IPS-18a (cell line): ENCODE data around the gene DOCK2.
"Not testable (repeated sequence)": the region's sequence is repeated elsewhere in the genome, so short reads cannot be mapped to it uniquely, and the experiment has no call there.

Source experiments
- H3K27ac ChIP-seq: one replicate; pipeline ENCODE4 v1.5.1; 2013; ENCODE audit warnings: low read length
- H3K27me3 ChIP-seq: one replicate; pipeline ENCODE4 v1.6.1; 2013; ENCODE audit warnings: mild to moderate bottlenecking, low read length; ENCODE audit not compliant: control insufficient read depth, insufficient read depth
- H3K36me3 ChIP-seq: one replicate; pipeline ENCODE4 v1.6.1; 2013; ENCODE audit warnings: low read depth, low read length; ENCODE audit not compliant: control insufficient read depth
- H3K4me1 ChIP-seq: one replicate; pipeline ENCODE4 v1.6.1; 2013; ENCODE audit warnings: low read depth, low read length; ENCODE audit not compliant: control insufficient read depth
- H3K4me3 ChIP-seq: one replicate; pipeline ENCODE4 v1.5.1; 2013; ENCODE audit warnings: low read length
- H3K9ac ChIP-seq: one replicate; pipeline ENCODE4 v1.6.1; 2013; ENCODE audit warnings: mild to moderate bottlenecking, low read length, moderate library complexity
- H3K9me3 ChIP-seq: one replicate; pipeline ENCODE4 v1.6.1; 2013; ENCODE audit warnings: low read depth, low read length; ENCODE audit not compliant: control insufficient read depth

Gene DOCK2

DNA sequence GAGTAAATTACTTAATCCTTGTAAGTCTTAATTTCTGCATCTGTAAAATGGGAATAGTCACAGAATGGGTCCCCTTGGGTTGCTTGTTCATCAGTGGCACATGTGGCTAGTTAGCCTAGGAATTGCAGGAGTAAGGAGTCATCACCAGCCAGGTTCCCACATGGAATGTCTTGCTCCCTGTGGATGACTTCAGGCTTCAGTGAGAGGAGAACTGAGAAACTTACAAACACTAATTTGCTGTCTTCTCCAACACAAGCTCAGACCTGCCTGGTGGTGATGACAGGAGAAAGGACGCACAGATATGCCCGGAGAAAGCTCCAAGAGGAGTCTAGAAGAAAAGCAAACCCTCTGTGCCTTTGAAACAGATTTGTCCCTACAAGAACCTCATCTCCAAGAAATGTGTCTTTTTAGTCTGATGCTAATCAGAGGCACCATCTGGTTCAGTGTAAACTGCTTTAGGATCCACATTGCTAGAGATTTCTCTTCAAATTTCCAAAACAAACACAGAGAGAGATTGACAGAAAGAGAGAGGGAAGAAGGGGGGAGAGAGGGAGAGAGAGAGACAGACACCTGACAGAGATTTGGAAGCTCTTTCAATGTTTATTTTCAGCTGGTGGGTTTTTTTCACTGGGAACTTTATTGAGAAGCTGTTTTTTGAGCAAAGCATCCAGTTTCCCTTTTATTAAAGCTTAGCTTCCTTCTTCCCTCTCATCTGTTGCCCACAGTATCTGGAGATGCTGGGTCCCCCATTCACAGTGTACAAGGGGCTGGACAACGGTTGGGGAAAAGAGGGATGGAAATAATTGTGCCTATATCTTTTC lies 128.3 kb downstream of the DOCK2 start:
- Histone ChIP-seq H3K4me3 (no peak overlapping the region), H3K27ac (no peak overlapping the region), H3K27me3 (no peaks in the 10 kb centered on the region), H3K4me1 (peaks cover 22% of the 10 kb centered on the region), H3K9me3 (no peaks in the 10 kb centered on the region), H3K36me3 (no peaks in the 10 kb centered on the region), H3K9ac (no peak overlapping the region)

DNA sequence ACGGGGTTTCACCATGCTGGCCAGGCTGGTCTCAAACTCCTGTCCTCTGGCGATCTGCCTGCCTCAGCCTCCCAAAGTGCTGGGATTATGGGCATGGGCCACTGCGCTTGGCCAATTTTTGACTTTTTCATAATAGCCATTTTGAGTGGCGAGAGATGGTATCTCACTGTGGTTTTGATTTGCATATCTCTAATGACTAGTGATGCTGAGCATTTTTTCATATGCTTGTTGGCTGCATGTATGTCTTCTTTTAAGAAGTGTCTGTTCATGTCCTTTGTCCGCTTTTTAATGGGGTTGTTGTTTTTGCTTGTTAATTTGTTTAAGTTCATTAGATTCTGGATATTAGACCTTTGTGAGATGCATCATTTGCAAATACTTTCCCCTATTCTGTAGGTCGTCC lies 129.9 kb downstream of the DOCK2 start:
- not testable (repeated sequence) for H3K9me3 ChIP-seq, H3K36me3 ChIP-seq, H3K9ac ChIP-seq, H3K4me3 ChIP-seq, H3K27ac ChIP-seq, H3K27me3 ChIP-seq
- peaks cover 22% of the 10 kb centered on the region for H3K4me1 ChIP-seq

DNA sequence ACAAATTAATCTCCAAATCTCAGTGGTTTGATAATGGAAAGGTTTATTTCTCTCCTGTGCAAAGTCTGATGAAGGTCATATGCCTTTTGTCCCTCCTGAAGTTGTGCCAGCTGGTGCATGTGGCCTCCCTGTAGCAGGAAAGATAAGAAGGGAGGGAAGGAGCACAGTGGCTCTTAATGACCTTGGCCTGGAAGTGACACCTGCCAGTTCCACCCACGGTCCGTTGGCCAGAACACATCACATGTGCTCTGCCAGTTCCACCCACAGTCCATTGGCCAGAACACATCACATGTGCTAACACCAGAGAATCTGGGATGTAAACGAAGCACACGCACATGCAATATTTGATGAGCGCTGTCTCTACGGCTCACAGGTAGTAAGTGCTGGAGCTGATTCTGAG lies 130.9 kb downstream of the DOCK2 start:
- Histone ChIP-seq H3K27me3 (no peaks in the 10 kb centered on the region), H3K36me3 (no peaks in the 10 kb centered on the region), H3K27ac (no peak overlapping the region), H3K4me3 (no peak overlapping the region), H3K9ac (no peak overlapping the region), H3K4me1 (peaks cover 16% of the 10 kb centered on the region), H3K9me3 (no peaks in the 10 kb centered on the region)

DNA sequence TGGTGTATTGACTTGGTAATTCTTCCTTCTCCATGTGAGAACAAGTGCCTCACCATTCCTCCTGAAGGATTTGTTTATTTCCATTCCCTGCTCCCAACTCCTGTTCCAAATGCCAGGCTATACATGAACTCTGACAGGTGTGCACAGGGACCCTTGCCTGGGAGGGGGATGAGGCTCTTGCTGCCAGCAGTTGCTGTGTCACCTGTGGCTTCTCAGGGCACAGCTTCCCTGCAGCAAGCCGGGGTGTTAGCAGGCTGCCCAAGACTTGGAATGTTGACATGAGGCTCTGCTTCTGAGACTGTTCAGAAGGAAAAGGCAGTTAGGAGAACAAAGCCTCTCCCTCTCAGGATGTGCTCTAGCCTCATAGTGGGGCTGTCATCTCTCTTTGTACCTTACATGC lies 131.3 kb downstream of the DOCK2 start:
- H3K27ac ChIP-seq, result no peak overlapping the region
- peaks cover 13% of the 10 kb centered on the region for H3K4me1 ChIP-seq
- H3K36me3 ChIP-seq, result no peaks in the 10 kb centered on the region
- H3K9ac ChIP-seq, result no peak overlapping the region
- no peak overlapping the region for H3K4me3 ChIP-seq
- H3K27me3 ChIP-seq, result no peaks in the 10 kb centered on the region
- H3K9me3 ChIP-seq, result no peaks in the 10 kb centered on the region

DNA sequence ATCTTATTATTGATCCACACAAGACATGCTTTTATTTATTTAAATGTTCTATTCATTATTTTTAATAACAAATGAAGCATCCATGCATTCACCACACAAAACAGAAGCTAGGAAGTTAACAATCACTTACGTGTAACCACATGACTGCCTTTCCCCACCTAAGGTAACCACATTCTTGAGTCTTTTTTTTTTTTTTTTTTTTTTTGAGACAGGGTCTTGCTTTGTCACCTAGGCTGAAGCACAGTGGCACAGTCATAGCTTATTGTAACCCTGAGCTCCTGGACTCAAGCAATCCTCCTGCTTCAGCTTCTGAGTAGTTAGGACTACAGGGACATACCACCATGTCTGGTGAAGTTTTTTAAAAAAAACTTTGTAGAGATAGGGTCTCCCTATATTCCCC lies 133.0 kb downstream of the DOCK2 start:
- H3K4me3 ChIP-seq, result no peak overlapping the region
- H3K4me1 ChIP-seq, result peaks cover 13% of the 10 kb centered on the region
- no peaks in the 10 kb centered on the region for H3K9me3 ChIP-seq
- no peak overlapping the region for H3K27ac ChIP-seq
- H3K36me3 ChIP-seq, result no peaks in the 10 kb centered on the region
- H3K27me3 ChIP-seq, result no peaks in the 10 kb centered on the region
- H3K9ac ChIP-seq, result no peak overlapping the region

DNA sequence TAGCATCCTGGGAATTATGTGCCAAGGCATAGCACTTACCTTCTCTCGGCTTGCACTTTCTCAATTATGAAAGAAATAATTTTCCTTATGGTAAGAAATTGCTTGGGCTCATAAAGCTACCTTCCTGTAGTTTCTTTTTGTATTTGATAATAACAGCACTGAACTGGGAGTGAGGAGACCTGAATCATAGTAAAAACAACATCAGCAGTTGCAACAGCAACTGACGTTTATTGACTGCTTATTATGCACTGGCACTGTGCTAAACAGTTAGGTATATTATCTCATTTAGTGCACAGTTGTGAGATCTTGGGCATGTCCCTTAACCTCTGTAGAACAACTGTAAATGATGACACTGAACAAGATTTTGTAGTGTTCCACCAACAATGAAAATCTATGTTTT lies 135.2 kb downstream of the DOCK2 start:
- Histone ChIP-seq H3K4me1 (peaks cover 17% of the 10 kb centered on the region), H3K4me3 (no peak overlapping the region), H3K36me3 (no peaks in the 10 kb centered on the region), H3K27me3 (no peaks in the 10 kb centered on the region), H3K9me3 (no peaks in the 10 kb centered on the region), H3K9ac (no peak overlapping the region), H3K27ac (no peak overlapping the region)

DNA sequence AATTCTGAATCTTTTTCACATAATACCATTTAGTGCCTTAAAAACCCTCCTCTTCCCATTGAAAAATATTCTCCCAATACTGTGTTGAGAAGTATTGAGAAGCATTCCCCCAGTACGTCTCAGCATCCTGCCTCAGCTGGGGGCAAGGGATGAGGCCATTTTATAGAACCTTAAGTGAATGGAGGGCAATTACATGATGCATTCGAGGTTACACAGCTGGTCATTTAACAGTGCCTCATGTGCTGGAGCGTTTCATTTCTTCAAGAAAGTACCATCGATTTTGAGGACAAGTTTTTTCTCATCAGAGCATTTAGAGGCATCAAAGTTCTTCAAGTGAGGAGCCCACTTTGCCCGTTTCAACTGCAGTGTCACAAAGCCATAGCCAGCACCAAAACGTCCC lies 135.6 kb downstream of the DOCK2 start:
- Histone ChIP-seq H3K36me3 (no peaks in the 10 kb centered on the region), H3K4me3 (no peak overlapping the region), H3K27ac (no peak overlapping the region), H3K9me3 (no peaks in the 10 kb centered on the region), H3K4me1 (peaks cover 18% of the 10 kb centered on the region), H3K9ac (no peak overlapping the region), H3K27me3 (no peaks in the 10 kb centered on the region)

DNA sequence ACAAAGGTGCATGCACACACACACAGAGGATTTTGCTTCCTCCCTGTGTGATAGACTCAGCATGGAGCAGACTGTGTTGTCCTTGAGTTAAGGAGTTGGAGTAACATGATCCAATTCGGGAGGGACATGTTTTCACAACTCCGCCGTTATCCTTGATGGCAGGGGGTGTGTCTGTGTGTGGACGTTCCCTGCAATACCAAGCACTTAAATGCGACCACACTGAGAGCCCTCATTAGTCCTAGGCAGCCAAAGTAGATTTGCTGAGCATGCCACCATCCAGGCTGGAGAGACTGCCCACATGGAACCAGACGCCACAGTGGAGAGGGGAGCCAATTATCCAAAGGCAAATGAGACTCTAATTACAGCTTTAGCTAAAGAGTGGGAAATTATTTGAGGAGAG lies 140.1 kb downstream of the DOCK2 start:
- Histone ChIP-seq H3K36me3 (no peaks in the 10 kb centered on the region), H3K27ac (no peak overlapping the region), H3K27me3 (no peaks in the 10 kb centered on the region), H3K4me1 (peaks cover 6% of the 10 kb centered on the region), H3K9ac (no peak overlapping the region), H3K4me3 (no peak overlapping the region), H3K9me3 (no peaks in the 10 kb centered on the region)

DNA sequence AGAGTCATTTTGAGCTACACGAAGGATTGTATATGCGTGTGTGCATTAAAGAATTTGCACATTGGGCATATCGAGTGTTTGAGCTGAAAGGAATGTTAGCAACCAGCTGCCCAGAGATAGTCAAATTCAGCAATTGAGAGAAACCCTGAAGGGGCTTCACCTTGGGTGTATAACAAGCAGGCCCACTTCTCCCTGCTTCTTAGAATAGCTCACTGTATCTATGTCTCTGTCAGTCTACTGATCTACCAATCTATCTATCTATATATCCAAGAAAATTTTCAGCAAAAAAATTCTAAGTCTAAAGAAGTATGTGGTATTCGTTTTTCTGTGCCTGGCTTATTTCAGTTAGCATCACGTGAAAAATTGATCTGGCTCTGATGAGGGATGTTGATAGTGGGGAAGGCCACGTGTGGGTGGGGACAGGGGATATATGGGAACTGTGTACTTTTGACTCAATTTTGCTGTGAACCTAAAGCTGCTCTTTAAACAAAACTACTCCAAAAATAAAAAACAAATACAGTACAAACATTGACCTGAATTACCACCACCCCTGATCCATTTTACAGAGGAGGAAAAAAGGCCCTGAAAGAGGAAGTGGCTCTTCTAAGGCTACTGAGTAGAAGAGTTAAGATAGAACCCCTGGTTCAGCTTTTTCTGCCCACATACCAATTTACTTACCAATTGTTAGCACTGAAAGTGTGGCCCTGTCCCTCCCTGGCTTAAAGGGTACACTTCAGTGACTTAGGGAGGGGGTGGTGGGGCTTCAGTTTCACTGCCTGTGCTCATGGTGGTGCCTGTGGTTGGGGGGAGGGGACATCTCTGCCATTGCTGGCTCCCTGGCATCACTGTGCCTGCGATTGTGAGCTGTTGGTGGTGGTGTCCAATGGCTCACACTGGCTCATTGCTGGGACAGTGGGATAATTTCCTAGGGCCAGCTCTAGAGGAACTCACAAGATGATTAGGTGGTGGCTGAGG lies 141.8 kb downstream of the DOCK2 start:
- H3K27ac ChIP-seq, result no peak overlapping the region
- H3K4me3 ChIP-seq, result no peak overlapping the region
- H3K36me3 ChIP-seq, result no peaks in the 10 kb centered on the region
- no peaks in the 10 kb centered on the region for H3K27me3 ChIP-seq
- peaks cover 6% of the 10 kb centered on the region for H3K4me1 ChIP-seq
- no peak overlapping the region for H3K9ac ChIP-seq
- H3K9me3 ChIP-seq, result no peaks in the 10 kb centered on the region

DNA sequence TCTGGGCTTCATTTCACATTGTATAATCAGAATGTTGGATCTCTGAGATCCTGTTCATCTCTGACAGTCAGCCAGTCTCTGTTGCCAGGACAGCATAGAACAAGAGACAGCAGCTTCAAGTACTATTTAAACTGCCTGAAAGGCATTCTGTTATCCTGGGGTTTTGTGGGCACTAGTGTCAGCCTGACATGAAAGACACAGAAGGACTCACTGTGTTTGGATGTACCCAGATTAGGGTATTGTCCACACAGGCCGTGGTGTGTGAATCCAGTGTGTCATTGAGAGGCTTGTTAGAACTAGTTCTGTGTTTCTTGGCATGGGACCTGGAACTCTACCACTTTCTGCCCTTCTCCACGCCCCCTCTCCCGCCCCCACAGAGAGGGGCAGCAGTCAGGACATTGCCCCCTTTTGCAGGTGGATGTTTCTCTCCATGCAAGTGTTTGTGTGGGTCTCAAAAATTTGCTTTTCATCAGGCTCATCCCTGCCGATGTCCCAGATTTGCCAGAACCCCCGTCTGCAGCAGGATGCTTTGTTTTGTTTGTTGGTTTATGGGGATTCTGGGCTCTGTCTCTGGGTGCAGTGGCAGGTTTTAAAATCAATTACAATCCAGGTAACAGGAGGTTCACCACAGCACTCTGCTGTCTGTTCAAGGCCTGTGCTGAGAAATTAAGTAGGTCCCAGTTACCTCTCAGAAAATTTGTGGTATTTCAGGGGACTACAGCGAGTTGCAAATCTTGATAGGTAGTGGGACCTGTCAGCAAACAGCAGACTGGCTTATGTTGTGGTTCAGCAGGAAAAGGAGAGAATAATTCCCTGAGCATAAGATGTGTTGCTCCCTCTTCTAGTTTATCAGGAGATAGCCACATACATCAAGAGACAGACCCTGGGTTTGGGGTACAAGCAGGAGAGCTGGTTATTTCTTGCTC lies 144.6 kb downstream of the DOCK2 start:
- no peaks in the 10 kb centered on the region for H3K9me3 ChIP-seq
- peaks cover 6% of the 10 kb centered on the region for H3K4me1 ChIP-seq
- no peaks in the 10 kb centered on the region for H3K27me3 ChIP-seq
- H3K27ac ChIP-seq, result no peak overlapping the region
- no peak overlapping the region for H3K9ac ChIP-seq
- no peak overlapping the region for H3K4me3 ChIP-seq
- H3K36me3 ChIP-seq, result no peaks in the 10 kb centered on the region
